ENCODE data around the gene ZNF830. TPM values are rescaled to one million over a fixed set of nuclear protein-coding genes. Genes with fewer than 3 reads are reported as not detected.

The ZNF830 gene
- polyA plus RNA-seq, 1 of the 3 experiments (the other 2 are of a cell fraction) = 8.8 TPM

DNA sequence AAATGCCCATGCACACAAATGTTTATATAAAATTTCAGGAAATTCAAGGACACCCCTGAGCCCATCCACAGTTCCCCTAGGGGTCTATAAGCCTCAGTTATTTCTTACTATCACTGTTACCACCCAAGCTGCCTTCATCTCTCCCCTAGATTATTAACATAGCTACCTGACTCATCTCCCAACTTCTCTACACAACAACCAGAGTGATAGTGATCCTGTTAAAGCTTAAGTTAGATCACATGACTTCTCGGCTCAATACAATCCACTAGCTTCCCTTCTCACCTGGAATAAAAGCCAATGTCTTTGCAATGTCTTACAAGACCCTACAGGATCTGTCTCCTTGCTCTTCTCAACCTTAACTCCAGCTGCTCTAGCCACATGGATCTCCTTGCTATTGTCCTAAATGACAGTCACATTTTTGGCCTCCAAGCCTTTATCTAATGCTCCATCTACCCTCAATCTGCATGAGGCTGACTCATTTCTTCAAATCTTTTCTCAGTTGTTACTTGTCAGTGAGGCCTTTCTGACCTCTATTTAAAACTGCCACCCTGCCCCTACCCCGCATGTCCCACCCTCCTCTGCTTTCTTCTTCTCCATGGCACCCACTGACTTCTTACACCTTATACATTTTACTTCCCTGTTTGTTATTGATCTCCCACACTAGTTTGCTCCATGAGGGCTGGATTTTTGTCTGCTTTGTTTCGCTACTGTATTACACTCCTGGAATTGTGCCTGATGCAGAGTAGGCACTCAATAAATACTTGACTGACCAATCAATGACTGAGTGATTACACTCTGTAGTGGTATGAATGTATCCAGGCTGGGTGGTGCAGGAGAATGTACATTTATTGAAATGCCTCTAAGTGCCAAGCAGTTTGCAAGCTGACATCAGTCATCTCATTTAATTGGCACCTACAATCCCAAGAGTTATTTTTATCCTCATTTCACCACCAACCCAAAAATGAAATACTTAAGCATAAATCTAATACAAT is 13.8 kb downstream of the ZNF830 start:
- peaks cover 0 to 3% of the 10 kb centered on the region in 2 experiments; a peak in 1 of 4 replicates for H3K4me1 ChIP-seq (ENCODE audit: control insufficient read depth in 1 of 2, insufficient read depth in 2 of 2, low read depth in 1 of 2, low read length in 1 of 2)
- ChIA-PET CTCF (interaction anchor here (0.6 to 1.6 kb wide), 2 partner anchors 114 to 146 kb away, joined by 3 to 4 read pairs; partner anchors contain the start of gene FNDC8), POLR2A (no interaction called here)
- H3K27me3 ChIP-seq (ENCODE audit: insufficient read depth) = no peaks in the 10 kb centered on the region
- H3K27ac ChIP-seq (ENCODE audit: low read depth in 2 of 2, low read length in 1 of 2) = no peak overlapping the region
- no peak overlapping the region for H3K4me2 ChIP-seq
- H3K4me3 ChIP-seq (ENCODE audit: low read depth in 2 of 2, low read length in 1 of 2) = no peak overlapping the region
- no peaks in the 10 kb centered on the region for H4K20me1 ChIP-seq (ENCODE audit: insufficient read depth)
- H3K9me2 ChIP-seq = no peaks in the 10 kb centered on the region
- DNase-seq = no peak
- H3F3A ChIP-seq (replicated peaks; ENCODE audit: insufficient read depth) = no peaks in the 10 kb centered on the region
- no peak overlapping the region for H2AFZ ChIP-seq (ENCODE audit: low read depth)
- H3K9ac ChIP-seq = no peak overlapping the region
- TF ChIP-seq POLR2AphosphoS5 (IDR thresholded peaks at IDR 0.05; ENCODE audit: low read depth, low read length) (no peak), CHD2 (IDR thresholded peaks at IDR 0.05; ENCODE audit: low read length, partially characterized antibody) (no peak), USF1 (IDR thresholded peaks at IDR 0.05; ENCODE audit: borderline replicate concordance, low read depth) (no peak), TCF12 (IDR thresholded peaks at IDR 0.05) (no peak), USF2 (IDR thresholded peaks at IDR 0.05; ENCODE audit: borderline replicate concordance, low read depth, low read length) (no peak), RXRA (IDR thresholded peaks at IDR 0.05; ENCODE audit: borderline replicate concordance, low read depth) (no peak), TEAD4 (IDR thresholded peaks at IDR 0.05; ENCODE audit: borderline replicate concordance, insufficient read depth) (no peak), FOXM1 (IDR thresholded peaks at IDR 0.05; ENCODE audit: low read depth) (no peak), FOXJ3 (CRISPR knock-in tag; IDR thresholded peaks at IDR 0.05) (no peak), EZH2phosphoT487 (IDR thresholded peaks at IDR 0.05; ENCODE audit: borderline replicate concordance, low read depth) (no peak), YY1 (IDR thresholded peaks at IDR 0.05; ENCODE audit: low read depth) (no peak), NRF1 (IDR thresholded peaks at IDR 0.05; ENCODE audit: low read depth, low read length) (no peak), GATA2 (CRISPR knock-in tag; IDR thresholded peaks at IDR 0.05) (no peak), TAF1 (IDR thresholded peaks at IDR 0.05; ENCODE audit: borderline replicate concordance, low read depth, low read length) (no peak), MEF2A (IDR thresholded peaks at IDR 0.05; ENCODE audit: borderline replicate concordance, low read depth) (no peak)
- no peaks in the 10 kb centered on the region for H3K79me2 ChIP-seq (ENCODE audit: insufficient read depth)
- H3K9me3 ChIP-seq = no peaks in the 10 kb centered on the region
- no peaks in the 10 kb centered on the region for H3K36me3 ChIP-seq (replicated peaks in 1 of 2; ENCODE audit: control insufficient read depth in 1 of 2, insufficient read depth in 2 of 2, low read length in 1 of 2)
- 86% methylated on average over 3 of the region's 3 CpGs for WGBS (ENCODE audit: low lambda C conversion rate)
